GM19463 (cell line): ENCODE results near the gene ABCA9.
"Not testable (repeated sequence)": the region's sequence is repeated elsewhere in the genome, so short reads cannot be mapped to it uniquely, and the experiment has no call there.

ENCODE experiments used
- ATAC-seq: cut with Tn5 transposase; IDR thresholded peaks from one replicate; pipeline ENCODE4 v1.9.1; 2021; ENCODE audit warnings: mild to moderate bottlenecking, moderate library complexity; ENCODE audit not compliant: unreplicated experiment

Gene ABCA9

GRCh38 chr17:68959117-68959516, 101.6 kb downstream of the ABCA9 start:
- not testable (repeated sequence) for ATAC-seq

- no peak for ATAC-seq
Observed at GRCh38 chr17:68957944-68958343, 102.8 kb downstream of the ABCA9 start.

GRCh38 chr17:68955181-68955841, 105.4 kb downstream of the ABCA9 start, which contains the start of gene ABCA8:
Gene ABCA8 (minus strand): TSS chr17:68955392. CDS start chr17:68942034, 13,358 bp downstream.
- no peak for ATAC-seq

GRCh38 chr17:68954146-68954896, 106.4 kb downstream of the ABCA9 start:
- no peak for ATAC-seq

GRCh38 chr17:68953340-68953997, 107.3 kb downstream of the ABCA9 start:
- no peak for ATAC-seq

- no peak for ATAC-seq
Observed at GRCh38 chr17:68950725-68951124, 110.0 kb downstream of the ABCA9 start.

- not testable (repeated sequence) for ATAC-seq
Observed at GRCh38 chr17:68947868-68948267, 112.9 kb downstream of the ABCA9 start.

GRCh38 chr17:68944435-68945035, 116.2 kb downstream of the ABCA9 start:
- no peak for ATAC-seq

GRCh38 chr17:68943812-68944182, 116.9 kb downstream of the ABCA9 start:
- not testable (repeated sequence) for ATAC-seq

GRCh38 chr17:68943123-68943811, 117.5 kb downstream of the ABCA9 start:
- ATAC-seq, result no peak

GRCh38 chr17:68942389-68942788, 118.3 kb downstream of the ABCA9 start:
- no peak for ATAC-seq

GRCh38 chr17:68941761-68942160, 119.0 kb downstream of the ABCA9 start:
- no peak for ATAC-seq

GRCh38 chr17:68939195-68939594, 121.5 kb downstream of the ABCA9 start:
- ATAC-seq, result no peak

- no peak for ATAC-seq
Observed at GRCh38 chr17:68937890-68938514, 122.7 kb downstream of the ABCA9 start.

GRCh38 chr17:68927516-68927915, 133.2 kb downstream of the ABCA9 start:
- ATAC-seq, result no peak

GRCh38 chr17:68924793-68925720, 135.7 kb downstream of the ABCA9 start:
- no peak for ATAC-seq
